Esophagus muscularis mucosa (tissue), 3 donors: Measurements from ENCODE around the gene SATB1.

Experiments used
- POLR2A ChIP-seq: fragments of 450-650 bp; IDR thresholded peaks from one replicate; pipeline ENCODE4 v1.6.1; 2017; ENCODE audit warnings: antibody characterized with exemption, moderate library complexity, mild to moderate bottlenecking, low read depth
- POLR2AphosphoS5 ChIP-seq, 2 donors: sonication (generic); formaldehyde crosslinking; IDR thresholded peaks; one replicate each; pipeline ENCODE4 v1.6.1; 2017; ENCODE audit warnings: antibody characterized with exemption in 2 of 2
- TF ChIP-seq, protein P1 (sequence below), 3 experiments: fragments of 200-600 bp in 2 of 3; fragments of 450-650 bp in 1 of 3; sonication (generic) in 2 of 3; IDR thresholded peaks; one replicate each; pipeline ENCODE4 v1.5.1; 2017 to 2019; ENCODE audit warnings: antibody characterized with exemption in 3 of 3, mild to moderate bottlenecking in 2 of 3, moderate library complexity in 1 of 3

GRCh38 chr3:18396428-18396827, 28.7 kb downstream of the SATB1 start:
- TF ChIP-seq POLR2A: no peak
- TF ChIP-seq, protein P1, sequence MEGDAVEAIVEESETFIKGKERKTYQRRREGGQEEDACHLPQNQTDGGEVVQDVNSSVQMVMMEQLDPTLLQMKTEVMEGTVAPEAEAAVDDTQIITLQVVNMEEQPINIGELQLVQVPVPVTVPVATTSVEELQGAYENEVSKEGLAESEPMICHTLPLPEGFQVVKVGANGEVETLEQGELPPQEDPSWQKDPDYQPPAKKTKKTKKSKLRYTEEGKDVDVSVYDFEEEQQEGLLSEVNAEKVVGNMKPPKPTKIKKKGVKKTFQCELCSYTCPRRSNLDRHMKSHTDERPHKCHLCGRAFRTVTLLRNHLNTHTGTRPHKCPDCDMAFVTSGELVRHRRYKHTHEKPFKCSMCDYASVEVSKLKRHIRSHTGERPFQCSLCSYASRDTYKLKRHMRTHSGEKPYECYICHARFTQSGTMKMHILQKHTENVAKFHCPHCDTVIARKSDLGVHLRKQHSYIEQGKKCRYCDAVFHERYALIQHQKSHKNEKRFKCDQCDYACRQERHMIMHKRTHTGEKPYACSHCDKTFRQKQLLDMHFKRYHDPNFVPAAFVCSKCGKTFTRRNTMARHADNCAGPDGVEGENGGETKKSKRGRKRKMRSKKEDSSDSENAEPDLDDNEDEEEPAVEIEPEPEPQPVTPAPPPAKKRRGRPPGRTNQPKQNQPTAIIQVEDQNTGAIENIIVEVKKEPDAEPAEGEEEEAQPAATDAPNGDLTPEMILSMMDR (IDR thresholded peaks at IDR 0.05): no peak
- TF ChIP-seq POLR2AphosphoS5 (IDR thresholded peaks at IDR 0.05): no peak
